Measurements from ENCODE around the gene CCDC57. TPM values are rescaled to one million over a fixed set of nuclear protein-coding genes. Genes with fewer than 3 reads are reported as not detected.

Gene CCDC57
- total RNA-seq, 4 donors from 2014 or later: 23.5 to 87.5 (median 48.3) TPM

- no peak overlapping the region for H3K4me3 ChIP-seq
- intact Hi-C loops (cut with DNase I; ENCODE audit: low total_unique reads) (no loop called here), in situ Hi-C loops (cut with MboI; ENCODE audit: low pct_ligation_motif_present in 1 of 4, low pct_unique_long_range_greater_than_20kb in 1 of 4, low sequenced_read_pairs in 3 of 4) (no loop called here)
- DNase-seq: no peak
- no peaks in the 10 kb centered on the region for H3K27me3 ChIP-seq
- H3K36me3 ChIP-seq: peaks cover 0 to 76% (median 25%) of the 10 kb centered on the region in 4 donors
- TF ChIP-seq EP300 (IDR thresholded peaks at IDR 0.05; ENCODE audit: low read depth) (no peak), POLR2A (IDR thresholded peaks at IDR 0.05) (no peak), CTCF (IDR thresholded peaks at IDR 0.05) (no peak), POLR2AphosphoS5 (IDR thresholded peaks at IDR 0.05) (no peak)
- H3K27ac ChIP-seq: no peak overlapping the region
- no peaks in the 10 kb centered on the region for H3K9me3 ChIP-seq
- 92% methylated on average over 50 of the region's 55 CpGs; no CpG with 5 or more reads in 1 of the 2 donors for WGBS, 2 donors (ENCODE audit: low coverage in 1 of 2)
- H3K4me1 ChIP-seq: no peaks in the 10 kb centered on the region
These were observed 128.9 kb downstream of the CCDC57 start for GRCh38 chr17:82083533-82084359.

GRCh38 chr17:82083009-82083408, 129.6 kb downstream of the CCDC57 start:
- DNase-seq: no peak
- Histone ChIP-seq H3K9me3 (no peaks in the 10 kb centered on the region), H3K27me3 (no peaks in the 10 kb centered on the region), H3K4me3 (no peak overlapping the region), H3K27ac (no peak overlapping the region), H3K4me1 (no peaks in the 10 kb centered on the region), H3K36me3 (peaks cover 0 to 69% (median 22%) of the 10 kb centered on the region in 4 donors)
- 97% methylated on average over 20 of the region's 24 CpGs; no CpG with 5 or more reads in 1 of the 2 donors for WGBS, 2 donors (ENCODE audit: low coverage in 1 of 2)
- TF ChIP-seq EP300 (IDR thresholded peaks at IDR 0.05; ENCODE audit: low read depth) (no peak), CTCF (IDR thresholded peaks at IDR 0.05) (no peak), POLR2A (IDR thresholded peaks at IDR 0.05) (no peak), POLR2AphosphoS5 (IDR thresholded peaks at IDR 0.05) (no peak)
- in situ Hi-C loops (cut with MboI; ENCODE audit: low pct_ligation_motif_present in 1 of 4, low pct_unique_long_range_greater_than_20kb in 1 of 4, low sequenced_read_pairs in 3 of 4): no loop called here
- intact Hi-C loops (cut with DNase I; ENCODE audit: low total_unique reads): no loop called here

- TF ChIP-seq EP300 (IDR thresholded peaks at IDR 0.05; ENCODE audit: low read depth) (no peak), POLR2A (IDR thresholded peaks at IDR 0.05) (no peak), CTCF (IDR thresholded peaks at IDR 0.05) (no peak), POLR2AphosphoS5 (IDR thresholded peaks at IDR 0.05) (no peak)
- Histone ChIP-seq H3K4me3 (no peak overlapping the region), H3K27me3 (no peaks in the 10 kb centered on the region), H3K27ac (no peak overlapping the region), H3K36me3 (peaks cover 0 to 63% (median 19%) of the 10 kb centered on the region in 4 donors), H3K4me1 (no peaks in the 10 kb centered on the region), H3K9me3 (no peaks in the 10 kb centered on the region)
- in situ Hi-C loops (cut with MboI; ENCODE audit: low pct_ligation_motif_present in 1 of 4, low pct_unique_long_range_greater_than_20kb in 1 of 4, low sequenced_read_pairs in 3 of 4) (no loop called here), intact Hi-C loops (cut with DNase I; ENCODE audit: low total_unique reads) (no loop called here)
- 88% methylated on average over 8 of the region's 19 CpGs; no CpG with 5 or more reads in 1 of the 2 donors for WGBS, 2 donors (ENCODE audit: low coverage in 1 of 2)
- DNase-seq: no peak
These were observed 130.2 kb downstream of the CCDC57 start for GRCh38 chr17:82082456-82082855.

GRCh38 chr17:82081966-82082365, 130.7 kb downstream of the CCDC57 start:
- no peak for TF ChIP-seq CTCF (IDR thresholded peaks at IDR 0.05)
- no peak for TF ChIP-seq EP300 (IDR thresholded peaks at IDR 0.05; ENCODE audit: low read depth)
- intact Hi-C loops (cut with DNase I; ENCODE audit: low total_unique reads): no loop called here

More at GRCh38 chr17:82081966-82082365, 130.7 kb downstream of the CCDC57 start:
- no peak overlapping the region for H3K27ac ChIP-seq
- no peaks in the 10 kb centered on the region for H3K9me3 ChIP-seq
- 88 to 100% methylated on average over 3 to 19 of the region's 22 CpGs for WGBS, 2 donors (ENCODE audit: low coverage in 1 of 2)
- no peak overlapping the region for H3K4me3 ChIP-seq
- DNase-seq: no peak
- peaks cover 0 to 58% (median 18%) of the 10 kb centered on the region in 4 donors for H3K36me3 ChIP-seq
- H3K4me1 ChIP-seq: no peaks in the 10 kb centered on the region
- in situ Hi-C loops (cut with MboI; ENCODE audit: low pct_ligation_motif_present in 1 of 4, low pct_unique_long_range_greater_than_20kb in 1 of 4, low sequenced_read_pairs in 3 of 4): no loop called here
- H3K27me3 ChIP-seq: no peaks in the 10 kb centered on the region

All from transverse colon (tissue), 4 donors.